C4-2B (cell line): ENCODE measurements around the gene TRDMT1.

Experiments
- ZFX ChIP-seq: fragments of 450-650 bp; IDR thresholded peaks from 2 replicates; pipeline ENCODE4 v1.6.1; 2017
- TF ChIP-seq, protein P1 (sequence below): fragments of 450-650 bp; conservative IDR thresholded peaks from 2 replicates; pipeline ENCODE4 v1.5.1; 2017; ENCODE audit warnings: mild to moderate bottlenecking

DNA sequence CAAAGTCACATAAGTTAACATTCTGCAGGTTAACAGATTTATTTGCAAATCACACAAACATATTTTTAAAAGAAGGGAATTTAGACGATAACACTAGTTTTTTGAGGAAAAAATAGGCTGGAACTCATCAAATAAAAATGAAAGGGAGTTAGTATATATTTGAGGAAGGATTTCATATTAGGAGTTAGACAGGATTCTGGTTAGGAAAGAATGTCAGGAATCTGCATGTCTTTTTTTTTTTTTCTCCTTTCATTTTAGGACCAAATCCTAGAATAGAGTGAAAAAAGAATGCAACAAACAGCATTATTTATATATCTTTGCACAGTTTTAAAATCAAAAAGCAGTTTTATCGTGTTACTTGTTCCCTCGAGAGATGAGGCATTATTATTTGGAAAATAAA is 8.9 kb upstream of the TRDMT1 start:
- TF ChIP-seq, protein P1, sequence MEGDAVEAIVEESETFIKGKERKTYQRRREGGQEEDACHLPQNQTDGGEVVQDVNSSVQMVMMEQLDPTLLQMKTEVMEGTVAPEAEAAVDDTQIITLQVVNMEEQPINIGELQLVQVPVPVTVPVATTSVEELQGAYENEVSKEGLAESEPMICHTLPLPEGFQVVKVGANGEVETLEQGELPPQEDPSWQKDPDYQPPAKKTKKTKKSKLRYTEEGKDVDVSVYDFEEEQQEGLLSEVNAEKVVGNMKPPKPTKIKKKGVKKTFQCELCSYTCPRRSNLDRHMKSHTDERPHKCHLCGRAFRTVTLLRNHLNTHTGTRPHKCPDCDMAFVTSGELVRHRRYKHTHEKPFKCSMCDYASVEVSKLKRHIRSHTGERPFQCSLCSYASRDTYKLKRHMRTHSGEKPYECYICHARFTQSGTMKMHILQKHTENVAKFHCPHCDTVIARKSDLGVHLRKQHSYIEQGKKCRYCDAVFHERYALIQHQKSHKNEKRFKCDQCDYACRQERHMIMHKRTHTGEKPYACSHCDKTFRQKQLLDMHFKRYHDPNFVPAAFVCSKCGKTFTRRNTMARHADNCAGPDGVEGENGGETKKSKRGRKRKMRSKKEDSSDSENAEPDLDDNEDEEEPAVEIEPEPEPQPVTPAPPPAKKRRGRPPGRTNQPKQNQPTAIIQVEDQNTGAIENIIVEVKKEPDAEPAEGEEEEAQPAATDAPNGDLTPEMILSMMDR: no peak
- TF ChIP-seq ZFX: no peak
